Astrocyte of the hippocampus (primary cell): ENCODE measurements around the gene SEC31A.
"Not testable (repeated sequence)": the region's sequence is repeated elsewhere in the genome, so short reads cannot be mapped to it uniquely, and the experiment has no call there.

ENCODE experiments used
- DNase-seq: peaks from one replicate; pipeline ENCODE4 v3.0.0; 2011; ENCODE audit warnings: low read depth, low spot score

Gene SEC31A

GRCh38 chr4:82890901-82891706 lies at the start of gene SEC31A:
SEC31A (minus strand) TSS chr4:82891153; CDS start chr4:82881936, 9,217 bp downstream.
- peak; percentile 99 for DNase-seq

GRCh38 chr4:82939414-82939813 lies 48.5 kb upstream of the SEC31A start:
- peak; percentile 3 for DNase-seq

GRCh38 chr4:82934441-82934840 lies 43.5 kb upstream of the SEC31A start:
- DNase-seq = no peak

- no peak for DNase-seq
Observed at GRCh38 chr4:82930848-82931755, 40.1 kb upstream of the SEC31A start.

GRCh38 chr4:82921795-82922194 lies 30.8 kb upstream of the SEC31A start:
- DNase-seq = no peak

- DNase-seq = no peak
Observed at GRCh38 chr4:82919386-82919785, 28.4 kb upstream of the SEC31A start.

- no peak for DNase-seq
Observed at GRCh38 chr4:82918091-82918490, 27.1 kb upstream of the SEC31A start.

GRCh38 chr4:82913968-82914367 lies 23.0 kb upstream of the SEC31A start:
- not testable (repeated sequence) for DNase-seq

- DNase-seq = no peak
Observed at GRCh38 chr4:82913305-82913704, 22.4 kb upstream of the SEC31A start.

- DNase-seq = no peak
Observed at GRCh38 chr4:82909326-82909725, 18.4 kb upstream of the SEC31A start.

GRCh38 chr4:82906469-82906868 lies 15.5 kb upstream of the SEC31A start:
- no peak for DNase-seq

GRCh38 chr4:82905205-82905604 lies 14.3 kb upstream of the SEC31A start:
- peak; percentile 21 for DNase-seq

GRCh38 chr4:82903737-82904136 lies 12.8 kb upstream of the SEC31A start:
- no peak for DNase-seq

- no peak for DNase-seq
Observed at GRCh38 chr4:82901183-82901718, 10.3 kb upstream of the SEC31A start.

- peak; percentile 99 for DNase-seq
Observed at GRCh38 chr4:82900411-82901182, 9.6 kb upstream of the SEC31A start, which contains the start of gene THAP9. THAP9 (plus strand) TSS chr4:82900735; CDS start chr4:82900803, 68 bp downstream.

GRCh38 chr4:82900066-82900410 lies 9.1 kb upstream of the SEC31A start:
- DNase-seq = no peak

GRCh38 chr4:82899374-82900065 lies 8.6 kb upstream of the SEC31A start:
- peak; percentile 28 for DNase-seq

GRCh38 chr4:82898322-82899243 lies 7.6 kb upstream of the SEC31A start:
- peak; percentile 91 for DNase-seq

- no peak for DNase-seq
Observed at GRCh38 chr4:82896755-82897154, 5.8 kb upstream of the SEC31A start.

- no peak for DNase-seq
Observed at GRCh38 chr4:82893942-82894341, 3.0 kb upstream of the SEC31A start.
